HG03520 (cell line): ENCODE results near the gene FGF14.

Source experiments
- ATAC-seq: cut with Tn5 transposase; IDR thresholded peaks from one replicate; pipeline ENCODE4 v1.9.1; 2021; ENCODE audit warnings: mild to moderate bottlenecking, moderate library complexity; ENCODE audit not compliant: unreplicated experiment

The FGF14 gene

DNA sequence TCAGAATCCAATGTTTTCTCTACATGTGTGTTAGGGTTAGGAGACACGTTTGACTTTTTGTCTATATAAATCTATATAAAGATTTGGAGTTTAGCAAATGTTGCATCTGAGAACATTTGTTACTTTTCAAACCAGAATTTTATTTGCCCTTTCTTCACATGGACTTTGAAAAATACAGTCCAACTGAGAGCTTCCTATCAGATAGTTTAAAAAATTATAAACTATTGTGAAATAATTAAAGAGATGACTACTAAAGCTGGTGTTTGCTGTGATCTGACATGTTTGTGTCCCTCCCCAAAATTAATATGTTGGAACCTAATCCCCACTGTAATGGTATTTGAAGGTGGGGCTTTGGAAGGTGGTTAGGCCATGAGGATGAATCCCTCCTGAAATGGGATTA is 652.3 kb downstream of the FGF14 start:
- ATAC-seq = no peak

DNA sequence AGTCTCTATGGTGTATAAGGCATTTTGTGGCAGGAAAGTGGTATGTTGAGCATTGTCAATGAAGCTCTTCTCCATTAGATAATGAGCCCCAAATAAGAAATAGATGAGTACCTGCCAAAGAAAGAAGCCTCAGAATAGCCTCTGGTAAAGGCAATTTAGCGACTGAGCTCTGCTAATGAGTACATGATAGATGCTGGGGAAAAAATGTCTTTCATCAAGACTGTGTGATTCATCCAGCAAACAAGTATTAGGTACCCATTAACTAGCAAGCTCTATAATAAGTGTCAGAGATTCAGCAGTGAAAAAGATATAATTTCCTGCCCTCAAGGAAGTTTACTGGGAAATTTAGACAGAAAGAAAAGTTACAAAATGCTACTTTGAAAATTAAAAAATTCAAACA is 654.8 kb downstream of the FGF14 start:
- no peak for ATAC-seq

DNA sequence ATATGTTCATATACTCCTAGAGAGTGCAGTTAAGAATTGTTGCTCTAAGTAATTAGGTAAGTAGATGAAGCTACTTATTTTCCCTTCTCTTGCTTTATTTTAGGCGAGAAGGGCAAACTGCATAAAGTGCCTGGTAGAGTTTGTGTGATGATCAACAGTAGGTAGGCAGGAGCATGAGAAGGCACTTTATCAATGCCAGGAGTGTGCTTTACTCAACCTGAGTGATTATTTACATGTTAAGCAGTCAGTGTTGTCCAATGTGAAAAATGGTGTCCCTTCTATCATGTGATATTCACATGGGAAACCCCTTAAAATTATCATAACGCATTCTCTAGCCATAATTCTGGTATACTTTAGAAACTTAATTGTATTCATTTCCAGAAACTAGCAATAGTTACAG is 655.3 kb downstream of the FGF14 start:
- no peak for ATAC-seq

DNA sequence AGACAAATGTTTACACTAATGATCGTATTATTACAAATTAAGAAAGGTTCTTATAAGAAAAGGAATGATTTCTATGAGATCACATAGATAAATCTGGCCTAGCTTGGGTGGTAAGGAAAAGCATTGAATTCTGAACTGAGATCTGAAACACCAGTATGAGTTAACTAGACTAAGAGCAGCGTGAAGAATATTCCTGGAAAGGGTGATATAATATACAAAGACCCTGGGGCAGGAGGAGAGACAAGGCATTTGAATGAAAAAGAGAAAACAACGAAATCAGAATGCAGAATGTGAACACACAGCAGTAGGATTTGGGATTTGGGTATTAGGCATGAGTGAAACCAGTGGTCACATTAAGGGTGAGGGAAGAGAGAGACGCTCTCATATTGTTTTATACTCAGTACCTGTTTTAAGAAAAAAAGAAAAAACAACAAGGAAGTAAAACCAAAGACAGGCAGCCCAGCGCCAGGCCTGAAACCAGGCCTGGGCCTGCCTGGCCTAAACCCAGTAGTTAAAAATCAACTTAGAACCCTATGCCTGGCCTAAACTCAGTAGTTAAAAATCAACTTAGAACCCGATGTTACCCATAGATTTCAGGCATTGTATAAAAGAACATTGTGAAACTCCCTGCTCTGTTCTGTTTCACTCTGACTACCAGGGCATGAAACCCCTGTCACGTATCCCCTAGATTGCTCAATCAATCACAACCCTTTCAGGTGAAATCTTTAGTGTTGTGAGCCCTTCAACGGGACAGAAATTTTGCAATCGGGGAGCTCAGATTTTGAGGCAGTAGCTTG is 662.3 kb downstream of the FGF14 start:
- peak; percentile 82 for ATAC-seq

DNA sequence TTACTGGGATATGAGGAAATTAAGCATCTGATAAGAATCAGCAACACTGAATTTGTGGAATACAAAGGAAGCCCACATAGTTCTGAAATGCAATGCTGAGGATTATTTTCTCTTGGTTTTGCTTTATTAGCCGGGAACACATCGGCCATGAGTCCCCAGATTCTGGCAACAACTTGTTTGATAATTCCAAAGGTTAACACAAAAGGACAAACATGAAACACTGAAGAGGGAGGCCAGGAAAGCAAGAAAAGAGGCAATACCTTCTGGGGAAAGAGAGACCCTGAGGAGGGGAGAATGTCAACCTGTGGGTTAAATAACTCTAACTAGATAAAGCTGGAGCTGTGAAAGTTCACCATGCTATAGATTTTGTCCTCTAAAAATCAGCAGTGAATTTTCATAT is 663.5 kb downstream of the FGF14 start:
- ATAC-seq = no peak

DNA sequence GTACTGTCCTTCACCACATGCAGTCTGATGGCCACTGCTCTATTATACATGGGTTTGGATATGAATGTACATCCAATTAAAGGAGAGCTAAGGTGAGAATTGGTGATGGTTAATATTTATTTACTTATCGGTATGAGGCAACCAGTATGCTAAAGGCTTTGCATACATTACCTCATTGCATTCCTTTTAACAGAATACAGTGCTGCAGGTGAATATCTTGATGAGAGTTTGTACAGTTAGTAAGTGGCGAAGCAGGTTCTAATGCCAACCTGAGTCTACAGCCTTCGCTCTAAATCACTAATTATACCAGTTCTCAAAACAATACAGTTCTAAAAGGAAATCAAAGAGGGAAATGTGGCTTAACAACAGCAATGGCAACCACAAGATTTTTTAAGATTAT is 665.3 kb downstream of the FGF14 start:
- ATAC-seq = no peak

DNA sequence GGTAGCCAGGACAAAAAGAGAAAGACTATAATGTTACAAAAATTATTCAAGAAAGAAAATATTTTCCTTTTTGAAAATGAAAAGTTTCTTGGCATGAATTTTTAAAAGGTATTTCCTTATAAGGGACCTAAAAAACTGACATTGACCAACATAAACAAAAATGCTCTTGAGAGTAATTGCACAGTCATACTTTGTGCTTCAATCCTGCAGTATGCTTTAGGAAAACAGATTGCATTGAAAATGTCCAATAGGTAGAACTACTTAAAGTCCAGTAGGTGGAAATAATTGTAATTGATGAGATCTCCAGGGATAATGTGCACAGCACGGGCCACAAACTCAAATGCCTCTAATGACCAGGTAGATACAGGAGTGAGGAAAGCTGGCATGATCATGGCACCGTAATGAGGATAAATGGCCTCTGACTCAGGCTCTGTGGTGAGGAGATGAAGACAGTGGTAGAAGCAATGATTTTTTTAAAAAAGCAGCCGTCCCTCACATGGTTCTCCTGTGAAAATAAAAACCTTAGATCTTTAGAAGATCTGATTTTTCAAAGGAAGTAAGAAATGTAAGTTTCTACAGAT is 671.3 kb downstream of the FGF14 start:
- ATAC-seq = no peak

DNA sequence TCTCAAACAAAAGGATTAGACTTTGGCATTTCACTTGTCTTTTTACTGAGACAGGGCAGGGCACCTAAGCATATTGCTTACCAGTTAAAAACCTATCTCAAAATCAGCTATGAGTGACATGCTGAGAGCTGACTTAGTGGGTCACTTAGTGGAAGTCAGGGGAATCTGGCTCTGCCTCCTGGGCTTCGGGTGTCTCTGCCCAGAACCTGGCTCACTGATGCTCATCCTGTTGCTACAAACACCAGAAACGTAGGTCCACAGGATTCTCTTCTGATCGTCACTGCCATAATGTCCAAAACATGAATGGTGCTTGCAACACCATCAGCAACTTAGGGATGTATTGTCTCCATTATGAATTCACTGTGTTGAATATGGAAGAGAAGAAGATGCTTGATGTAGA is 673.2 kb downstream of the FGF14 start:
- ATAC-seq = no peak

DNA sequence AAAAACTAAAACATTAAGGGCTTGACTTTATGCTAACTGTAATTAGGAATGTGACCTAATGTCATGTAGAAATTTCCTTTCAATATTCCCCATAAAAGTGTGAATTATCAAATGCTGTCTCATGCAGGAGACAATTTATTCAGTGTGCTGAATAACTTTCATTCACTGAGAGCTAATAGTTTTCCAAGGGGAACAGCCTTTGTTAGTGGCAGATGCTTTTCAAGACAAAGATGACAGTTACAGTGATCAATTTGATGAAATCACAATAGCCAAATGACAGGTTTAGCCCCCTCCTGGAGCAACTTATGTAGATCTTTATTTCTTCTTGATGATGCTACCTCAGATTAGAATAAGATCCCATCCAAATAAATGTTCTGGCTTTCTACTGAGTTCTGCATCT is 673.8 kb downstream of the FGF14 start:
- no peak for ATAC-seq

DNA sequence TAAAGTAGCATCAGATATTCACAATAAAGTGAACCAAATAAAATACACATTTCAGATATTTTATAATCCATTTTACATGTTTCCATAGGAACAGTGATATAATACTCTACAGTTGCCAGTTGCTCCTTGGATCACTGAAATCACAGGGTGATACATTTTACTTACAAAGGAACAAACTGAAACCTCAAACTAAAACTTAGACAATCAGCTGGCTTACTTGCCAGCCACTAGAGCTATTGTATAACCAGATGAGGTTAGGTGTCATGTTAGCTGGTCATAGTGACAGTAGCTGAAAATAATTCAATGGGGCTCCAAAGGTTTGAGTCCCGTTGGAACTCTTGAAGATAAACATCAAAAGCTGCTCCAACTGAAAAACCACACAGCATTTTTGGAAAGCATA is 674.7 kb downstream of the FGF14 start:
- ATAC-seq = no peak

DNA sequence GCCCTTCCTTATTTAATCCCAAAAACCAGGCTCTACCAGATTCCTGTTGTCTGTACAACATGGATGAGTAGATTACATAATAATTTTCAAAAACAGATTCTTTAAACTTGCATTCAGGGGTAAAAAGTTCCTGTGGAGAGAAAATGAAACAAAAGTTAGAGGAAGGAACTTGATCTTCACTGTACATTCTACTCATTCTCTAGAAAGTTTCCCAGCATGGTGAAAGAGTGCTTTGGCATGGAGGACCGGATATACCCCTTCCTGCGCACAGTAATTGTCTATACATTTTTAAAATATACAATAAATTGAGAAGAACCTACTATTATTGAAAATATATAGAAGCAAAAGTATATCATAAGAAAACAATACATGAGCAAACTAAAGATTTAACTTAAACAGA is 675.2 kb downstream of the FGF14 start:
- no peak for ATAC-seq

DNA sequence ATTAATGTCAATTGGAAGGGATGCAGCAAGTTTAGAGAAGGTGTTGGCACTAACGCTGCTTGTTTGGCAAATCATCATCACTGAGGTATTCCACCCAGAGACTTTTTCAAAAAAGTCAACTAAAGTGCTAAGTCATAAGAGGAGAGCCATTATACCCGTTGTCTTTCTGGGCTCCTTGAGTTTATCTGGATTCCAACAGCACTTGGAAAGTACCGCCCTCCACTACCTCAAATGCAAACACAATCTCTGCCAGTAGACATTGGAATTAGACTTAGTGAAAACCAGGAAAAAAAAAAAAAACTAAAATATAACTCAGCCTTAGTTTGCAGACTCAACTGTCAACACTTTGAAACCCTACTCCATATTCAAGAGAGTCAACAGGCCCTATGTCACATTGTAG is 683.4 kb downstream of the FGF14 start:
- no peak for ATAC-seq

DNA sequence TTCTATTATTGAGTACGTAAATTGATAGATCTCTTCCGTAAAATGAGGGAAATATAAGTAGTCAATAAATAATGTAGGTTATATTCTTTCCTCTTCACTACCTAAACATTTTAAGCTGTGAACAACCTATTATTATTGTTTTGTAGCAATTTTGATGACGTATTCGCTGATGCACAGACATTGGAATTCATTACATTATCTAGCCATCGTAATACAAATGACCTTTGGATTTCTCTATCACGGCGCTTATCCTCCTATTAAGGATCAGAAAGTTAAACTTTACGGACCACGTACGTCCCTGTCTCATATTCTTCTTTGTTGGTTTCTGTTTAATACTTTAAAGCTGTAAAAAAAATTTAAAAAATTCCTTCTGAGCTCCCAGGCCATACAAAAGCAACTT is 684.5 kb downstream of the FGF14 start:
- ATAC-seq = no peak

DNA sequence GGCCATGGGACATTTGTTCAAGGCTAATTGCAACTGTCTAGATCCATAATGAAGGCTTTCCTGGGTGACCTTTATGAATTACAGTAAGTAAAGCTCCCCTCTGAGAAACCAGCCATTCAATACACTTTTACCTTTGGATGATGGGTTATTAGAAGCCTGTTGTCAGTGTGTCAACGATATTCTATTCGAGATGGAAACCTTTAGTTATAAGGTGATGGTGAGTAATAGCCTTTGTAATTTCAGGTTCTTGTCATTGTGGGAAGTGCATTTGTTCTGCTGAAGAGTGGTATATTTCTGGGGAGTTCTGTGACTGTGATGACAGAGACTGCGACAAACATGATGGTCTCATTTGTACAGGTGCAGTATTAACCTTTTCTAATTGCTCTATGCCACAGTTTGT is 687.7 kb downstream of the FGF14 start:
- no peak for ATAC-seq

DNA sequence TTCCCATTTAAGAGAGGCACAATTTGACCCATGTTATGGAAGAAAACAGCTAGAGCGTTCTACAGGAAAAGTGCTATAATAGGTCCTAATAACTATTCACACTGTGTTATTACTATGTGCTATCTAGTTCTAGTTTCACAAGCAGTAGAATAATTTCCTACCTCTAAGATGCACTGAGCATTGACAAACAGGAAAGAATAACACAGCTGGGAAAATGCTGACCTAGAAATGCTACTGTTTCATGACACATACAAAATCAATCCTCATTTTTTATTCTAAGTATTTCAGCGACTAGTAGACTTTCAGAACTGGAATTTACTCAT is 689.9 kb downstream of the FGF14 start:
- ATAC-seq = no peak

DNA sequence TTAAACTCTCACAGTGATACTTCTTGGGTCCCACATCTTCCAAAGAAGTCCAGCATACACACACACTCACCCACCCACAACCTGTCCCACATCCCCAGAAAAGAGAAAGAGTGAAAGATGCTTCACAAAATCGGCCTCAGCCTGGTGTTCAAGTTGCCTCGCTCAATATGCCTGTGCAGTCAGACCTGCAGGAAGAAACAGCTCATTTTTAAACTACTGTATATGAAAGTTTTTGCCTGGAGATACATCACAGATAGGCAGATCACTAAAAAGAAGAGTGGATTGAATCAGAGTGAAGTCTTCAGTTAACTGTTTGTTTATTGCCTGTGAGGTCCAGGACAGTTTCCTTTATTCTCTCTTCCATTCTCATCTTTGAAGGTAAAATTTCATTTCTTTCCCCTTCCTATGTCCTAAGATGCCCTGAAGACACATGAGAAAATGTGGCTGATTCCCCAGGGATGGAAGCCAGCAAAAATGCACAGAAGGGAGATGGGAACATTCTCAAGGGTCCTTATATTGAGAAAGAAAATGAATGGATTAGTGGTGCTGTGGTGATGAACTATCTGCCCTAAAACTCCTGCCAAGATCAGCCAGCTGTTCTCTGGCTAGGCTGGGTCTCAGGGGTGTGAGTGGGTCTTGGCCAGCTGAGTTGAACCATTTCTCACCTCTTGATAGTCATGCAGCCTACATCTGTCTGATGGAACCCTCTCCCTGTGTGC is 690.4 kb downstream of the FGF14 start:
- ATAC-seq = no peak

DNA sequence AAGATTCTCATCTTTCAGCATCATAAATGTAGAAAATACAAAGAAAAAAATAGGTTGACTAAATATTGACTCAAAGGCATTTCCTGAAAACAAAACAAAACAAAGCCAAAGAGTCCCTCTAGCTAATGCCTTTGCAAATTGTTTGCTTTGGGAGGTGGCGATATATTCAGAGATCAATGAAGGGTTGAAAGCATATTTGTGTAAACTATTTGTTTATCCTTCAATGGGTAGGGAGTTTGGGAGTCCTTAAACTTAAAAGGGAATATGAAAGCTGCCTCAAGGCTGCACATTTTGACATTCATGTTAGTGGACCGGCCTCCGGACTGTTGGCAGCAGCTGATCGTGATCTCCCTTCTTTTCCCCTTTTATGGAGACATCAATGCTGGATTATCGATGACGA is 691.9 kb downstream of the FGF14 start:
- ATAC-seq = no peak

DNA sequence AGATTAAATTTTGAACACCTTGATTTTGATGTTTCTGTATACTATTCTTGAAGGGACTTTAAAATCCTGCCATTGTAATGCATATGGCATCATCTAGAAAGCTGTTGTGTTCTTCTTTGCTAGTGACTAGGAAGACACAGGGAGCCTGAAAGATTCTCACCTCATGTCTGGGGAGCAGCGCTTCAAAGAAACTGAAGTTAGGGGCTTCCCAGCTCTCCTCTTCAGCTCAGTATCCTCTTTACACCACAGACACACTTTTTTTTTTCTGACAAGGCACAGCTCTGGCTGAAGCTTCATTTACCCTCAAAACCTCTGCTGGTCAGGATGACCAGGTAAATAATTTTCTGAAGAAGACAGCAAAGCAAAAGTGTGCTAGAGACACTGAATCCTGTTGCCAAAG is 693.7 kb downstream of the FGF14 start:
- ATAC-seq = no peak

DNA sequence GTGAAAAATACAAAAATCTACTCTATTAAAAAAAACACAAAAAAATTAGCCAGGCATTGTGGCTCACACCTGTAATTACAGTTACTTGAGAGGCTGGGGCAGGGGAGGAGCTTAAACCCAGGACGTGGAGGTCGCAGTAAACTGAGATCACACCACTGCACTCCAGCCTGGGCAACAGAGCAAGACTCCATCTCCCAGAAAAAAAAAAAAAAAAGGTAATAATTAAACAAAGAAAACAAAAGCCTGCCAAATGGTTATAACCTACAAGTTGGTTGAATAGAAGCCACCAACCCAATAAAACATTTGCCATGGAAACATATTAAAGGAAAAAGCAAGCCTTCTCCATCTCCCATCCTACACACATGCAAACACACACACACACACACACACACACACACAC is 694.2 kb downstream of the FGF14 start:
- ATAC-seq = no peak

DNA sequence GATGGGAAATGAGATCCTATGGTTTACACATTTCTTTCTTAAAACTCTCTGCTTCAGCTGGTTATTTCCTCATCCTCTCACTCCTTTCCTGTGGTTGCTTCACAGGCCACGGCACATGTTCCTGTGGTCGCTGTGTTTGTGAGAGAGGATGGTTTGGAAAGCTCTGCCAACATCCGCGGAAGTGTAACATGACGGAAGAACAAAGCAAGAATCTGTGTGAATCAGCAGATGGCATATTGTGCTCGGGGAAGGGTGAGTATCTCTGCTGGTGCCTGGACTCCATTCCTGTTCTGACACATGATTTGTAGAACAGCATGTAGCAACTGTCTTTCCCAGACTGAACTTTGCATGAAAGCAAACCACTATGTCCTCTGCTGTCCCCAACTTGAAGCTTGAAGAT is 695.2 kb downstream of the FGF14 start:
- ATAC-seq = no peak

DNA sequence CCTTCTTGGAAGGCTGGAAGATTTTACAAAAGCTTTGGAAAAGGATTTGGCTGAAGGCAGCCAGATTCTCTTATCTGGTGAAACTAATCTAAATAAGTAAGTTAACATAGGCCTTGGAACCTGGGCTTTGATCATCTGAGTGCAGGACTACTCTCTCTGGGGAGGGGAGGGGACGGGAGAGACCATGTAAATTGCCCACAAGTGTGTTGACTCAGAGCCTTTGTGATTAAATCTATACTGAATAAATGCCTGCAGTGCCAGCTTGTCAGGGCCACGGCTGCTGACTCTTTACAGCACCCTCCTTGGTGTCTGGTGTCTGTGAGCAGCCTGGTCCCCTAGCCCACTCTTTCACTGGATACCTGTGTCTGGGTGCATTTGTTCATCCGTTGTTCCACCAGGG is 698.0 kb downstream of the FGF14 start:
- no peak for ATAC-seq

DNA sequence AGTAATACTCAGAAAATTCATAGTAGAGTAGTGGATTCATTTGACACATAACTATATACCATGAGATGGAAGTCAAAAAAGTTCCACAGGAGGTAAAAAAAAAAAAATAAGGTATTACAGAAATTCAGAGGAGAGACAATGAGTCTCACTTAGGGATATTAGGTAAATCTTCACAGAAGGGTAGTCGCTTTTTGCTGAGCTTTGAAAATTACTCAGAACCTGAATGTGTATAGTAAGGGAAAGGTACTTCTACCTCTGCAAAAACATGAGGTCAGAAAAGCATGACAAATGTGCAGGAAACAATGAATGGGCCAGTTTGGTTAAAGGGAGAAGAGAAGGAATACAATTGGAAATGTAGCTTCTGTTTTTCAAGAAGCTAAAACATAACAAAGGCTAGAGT is 698.8 kb downstream of the FGF14 start:
- ATAC-seq = no peak
